GM18499 (cell line): ENCODE measurements around the gene DOK3.
A peak's percentile ranks its signal among the peaks of the same experiment; 100 is the strongest.
"Not testable (repeated sequence)": the region's sequence is repeated elsewhere in the genome, so short reads cannot be mapped to it uniquely, and the experiment has no call there.

Experiments
- ATAC-seq: cut with Tn5 transposase; IDR thresholded peaks from one replicate; pipeline ENCODE4 v1.9.1; 2021; ENCODE audit warnings: moderate number of reproducible peaks; ENCODE audit not compliant: insufficient read depth, unreplicated experiment

Gene DOK3

DNA sequence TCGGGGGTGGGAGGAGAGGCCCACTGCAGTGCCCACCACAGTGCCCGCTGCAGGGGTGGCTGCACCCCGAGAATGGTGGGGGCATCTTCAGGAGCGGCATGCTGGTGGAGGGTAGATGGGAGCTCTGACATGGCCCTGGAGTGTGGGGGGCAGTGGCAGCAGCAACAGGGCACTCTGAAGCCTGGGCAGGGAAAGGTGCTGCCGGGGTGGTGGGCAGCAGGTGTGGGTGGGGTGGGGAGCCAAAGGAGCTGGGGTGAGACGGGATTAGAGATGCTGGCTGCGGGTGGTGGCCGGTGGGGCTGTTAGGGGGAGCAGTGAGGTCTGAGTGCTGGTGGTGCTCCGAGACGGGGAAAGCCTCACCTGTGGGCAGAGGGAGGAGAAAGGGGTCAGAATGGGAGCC is 26.8 kb upstream of the DOK3 start:
- no peak for ATAC-seq

DNA sequence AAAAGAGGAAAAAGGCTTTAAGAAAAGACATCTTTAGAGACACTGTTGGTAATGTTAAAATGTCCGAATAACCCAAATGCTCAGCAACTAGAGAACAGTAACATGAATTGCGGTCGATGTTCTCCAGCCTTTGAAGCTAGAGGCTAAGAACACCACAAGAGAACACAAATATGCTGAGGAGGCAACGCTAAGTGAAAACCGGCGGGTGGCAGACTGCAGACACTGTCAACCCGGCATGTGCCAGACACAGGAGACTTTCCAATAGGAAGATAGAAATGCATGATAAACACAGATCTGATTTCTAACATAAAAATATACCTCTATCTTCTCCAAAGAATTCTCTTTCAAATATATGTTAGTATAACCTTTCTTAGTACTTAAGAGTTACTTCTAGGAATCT is 25.5 kb upstream of the DOK3 start:
- ATAC-seq, result no peak

DNA sequence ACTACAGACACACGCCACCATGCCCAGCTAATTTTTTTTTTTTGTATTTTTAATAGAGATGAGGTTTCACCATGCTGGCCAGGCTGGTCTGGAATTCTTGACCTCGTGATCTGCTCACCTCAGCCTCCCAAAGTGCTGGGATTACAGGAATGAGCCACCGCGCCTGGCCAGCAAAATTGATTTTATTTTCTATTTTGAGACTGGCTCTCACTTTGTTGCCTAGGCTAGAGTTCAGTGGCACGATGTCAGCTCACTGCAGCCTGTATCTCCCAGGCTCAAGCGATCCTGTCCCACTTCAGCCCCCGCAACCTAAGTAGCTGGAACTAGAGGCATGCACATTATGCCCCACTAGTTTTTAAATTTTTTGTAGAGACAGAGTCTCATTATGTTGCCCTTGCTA is 24.8 kb upstream of the DOK3 start:
- ATAC-seq, result not testable (repeated sequence)

DNA sequence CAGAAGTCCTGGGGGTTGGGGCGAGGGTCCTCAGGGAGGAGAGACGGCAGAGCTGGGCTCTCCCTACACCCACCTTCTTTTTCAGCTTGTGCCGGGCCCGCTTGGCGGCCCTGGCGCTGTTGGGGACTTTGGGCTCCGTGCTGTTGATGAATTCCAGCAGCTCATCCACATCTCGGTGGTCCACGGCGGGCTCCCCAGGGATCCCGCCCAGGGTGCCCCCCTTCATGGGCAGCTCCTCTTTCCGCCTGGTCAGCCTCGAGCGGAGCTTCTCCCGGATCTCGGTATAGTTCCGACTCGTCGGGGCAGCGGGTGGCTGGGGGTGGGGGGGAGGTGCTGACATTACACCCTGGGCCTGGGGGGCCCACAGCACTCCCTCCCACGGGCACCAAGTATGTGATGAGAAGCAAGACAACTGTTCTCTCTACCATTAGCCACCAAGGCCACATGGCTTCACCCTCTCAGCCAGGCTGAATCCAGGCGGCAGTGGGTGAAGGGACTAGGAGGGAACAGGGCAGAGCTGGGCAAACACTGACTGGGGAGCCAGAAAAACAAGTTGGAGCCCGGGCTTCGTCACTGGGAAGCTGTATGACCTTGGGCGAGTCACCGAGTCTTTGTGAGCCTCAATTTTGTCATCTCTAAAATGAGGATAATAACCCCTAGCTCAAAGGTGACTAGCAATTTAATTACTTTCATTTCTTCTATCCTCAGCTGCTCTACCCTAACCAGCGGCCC is 21.7 kb upstream of the DOK3 start:
- no peak for ATAC-seq

DNA sequence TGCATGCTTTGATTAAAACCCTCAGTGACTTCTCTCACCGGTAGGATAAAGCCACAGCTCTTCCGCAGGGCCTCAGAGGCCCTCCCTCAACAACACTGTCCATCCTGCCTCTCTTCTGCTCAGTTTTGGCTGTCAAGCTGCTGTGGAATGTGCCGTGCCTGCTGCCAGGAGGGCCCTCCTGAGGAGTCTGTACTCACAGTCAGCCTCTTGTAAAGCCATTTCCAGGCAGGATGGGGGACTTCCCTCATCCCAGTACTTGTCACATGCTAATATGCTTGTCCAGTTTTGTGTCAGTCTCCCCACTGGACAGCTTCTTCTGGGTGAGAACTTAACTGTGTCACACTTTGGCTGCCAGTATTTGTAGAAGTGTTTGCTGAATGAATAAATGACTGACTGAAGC is 21.0 kb upstream of the DOK3 start:
- no peak for ATAC-seq

DNA sequence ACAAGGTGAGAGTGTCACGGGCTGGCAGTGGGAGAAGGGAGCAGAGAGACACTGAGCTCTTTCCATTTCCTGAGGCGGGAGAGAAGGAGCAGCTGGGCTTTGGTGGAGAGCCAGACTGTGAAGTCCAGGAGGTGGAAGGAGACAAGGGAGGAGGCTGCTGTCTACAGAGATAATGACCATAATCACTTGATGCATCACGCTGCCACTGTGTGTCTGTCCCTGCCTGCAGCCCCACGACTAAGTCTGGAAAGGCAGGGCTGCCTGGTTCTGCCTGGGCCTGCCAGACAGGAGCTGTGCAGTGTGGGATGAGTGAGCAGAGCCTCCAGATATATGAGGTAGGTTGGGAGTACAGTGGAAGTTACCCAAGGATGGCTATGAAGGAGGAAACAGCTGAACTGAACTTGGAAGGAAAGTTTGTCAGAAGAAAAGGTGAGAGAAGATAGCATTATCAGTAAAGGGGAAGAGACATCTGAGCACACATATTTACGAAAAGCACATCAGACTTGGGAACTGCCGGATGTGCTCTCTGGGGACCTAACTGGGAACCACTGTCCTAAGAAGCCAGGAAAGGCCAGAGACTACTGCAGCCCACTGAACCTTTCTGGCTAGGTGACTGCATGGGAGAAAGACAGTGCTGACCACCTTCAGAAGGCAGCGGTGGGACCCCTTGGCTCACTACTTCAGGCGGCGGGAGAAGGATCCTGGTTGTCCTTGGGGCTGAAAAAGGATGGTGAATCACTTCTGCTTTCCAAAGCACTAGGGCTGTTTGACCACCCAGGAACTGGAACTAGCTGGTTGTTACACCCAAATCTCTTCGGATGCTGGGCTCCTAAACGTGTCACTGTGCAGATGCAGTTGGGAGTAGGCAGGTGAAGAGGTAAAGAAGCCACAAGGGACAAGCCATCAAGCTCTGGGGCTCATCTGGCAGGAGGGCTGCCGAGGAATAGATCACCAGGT is 19.9 kb upstream of the DOK3 start:
- no peak for ATAC-seq

DNA sequence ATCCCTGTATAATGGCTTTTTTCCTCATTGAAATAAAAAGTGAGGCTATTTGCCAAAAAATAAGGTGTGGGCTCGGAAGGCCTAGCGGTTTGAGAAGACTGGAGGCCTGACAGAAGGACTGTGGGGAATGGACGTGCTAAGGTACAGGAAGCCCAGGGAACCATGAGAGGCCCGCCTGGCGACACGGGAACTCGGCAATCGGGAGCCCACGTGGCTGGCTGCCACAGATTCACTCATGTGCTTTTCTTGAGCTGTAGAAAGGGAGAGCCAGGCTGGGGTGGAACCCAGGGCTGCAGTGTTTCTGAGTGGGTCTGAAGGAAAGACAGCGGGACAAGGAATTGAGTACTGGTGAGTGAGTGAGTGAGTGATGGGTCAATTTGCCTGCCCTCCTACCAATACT is 19.0 kb upstream of the DOK3 start:
- ATAC-seq, result no peak

DNA sequence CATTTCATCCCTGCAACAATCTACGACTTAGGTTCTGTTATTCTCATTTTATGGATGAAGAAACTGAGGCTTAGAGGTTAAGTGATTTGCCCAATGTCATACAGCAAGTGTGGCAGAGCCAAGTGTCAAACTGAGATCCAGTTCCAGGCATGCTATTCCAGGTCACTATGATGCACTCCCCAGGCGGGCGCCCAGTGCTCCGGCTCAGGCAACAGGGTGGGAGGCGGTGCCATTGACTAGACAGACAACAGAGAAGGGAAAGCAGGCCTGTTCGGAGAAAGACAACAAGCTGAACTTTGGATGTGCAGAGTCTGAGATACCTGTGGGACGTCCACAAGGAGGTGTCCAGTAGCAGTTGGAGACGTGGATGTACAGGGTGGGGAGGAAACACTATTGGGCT is 18.0 kb upstream of the DOK3 start:
- no peak for ATAC-seq

DNA sequence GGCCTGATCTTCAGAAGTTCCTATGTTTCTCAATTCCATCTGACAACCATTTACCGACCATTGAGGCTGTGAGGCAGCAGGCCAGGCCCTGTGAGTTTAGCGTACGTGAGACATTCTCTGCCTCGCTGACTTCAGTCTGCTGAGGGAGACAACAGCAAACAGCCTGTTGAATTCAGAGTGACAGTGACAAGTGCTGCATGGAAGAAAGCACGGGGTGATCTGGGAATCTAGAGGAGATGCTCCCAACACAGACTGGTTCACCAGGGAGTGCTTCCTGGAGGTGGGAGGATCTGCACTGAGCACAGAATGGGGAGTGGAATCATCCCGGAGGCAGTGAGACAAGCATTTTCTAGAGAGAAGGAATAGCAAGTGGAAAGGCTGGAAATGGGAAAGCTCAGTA is 17.2 kb upstream of the DOK3 start:
- ATAC-seq, result no peak

DNA sequence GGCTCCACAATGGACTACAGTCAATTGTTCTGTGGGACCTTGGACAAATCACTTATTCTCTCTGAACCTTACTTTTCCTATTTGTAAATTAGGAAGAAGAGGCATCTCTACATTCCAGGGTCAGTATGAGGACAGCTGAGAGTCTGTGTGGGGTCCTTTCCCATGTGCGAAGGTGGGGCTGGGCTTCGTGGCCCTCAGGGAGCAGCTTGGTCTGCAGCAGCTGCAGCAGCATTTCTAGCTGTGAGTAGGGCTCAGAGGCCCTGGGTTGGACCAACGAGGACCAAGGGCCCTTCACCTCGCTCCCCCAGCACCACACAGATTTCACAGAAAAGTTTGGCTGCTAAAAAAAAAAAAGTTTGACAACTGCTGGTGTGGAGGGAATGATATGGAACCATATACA is 16.6 kb upstream of the DOK3 start:
- no peak for ATAC-seq

DNA sequence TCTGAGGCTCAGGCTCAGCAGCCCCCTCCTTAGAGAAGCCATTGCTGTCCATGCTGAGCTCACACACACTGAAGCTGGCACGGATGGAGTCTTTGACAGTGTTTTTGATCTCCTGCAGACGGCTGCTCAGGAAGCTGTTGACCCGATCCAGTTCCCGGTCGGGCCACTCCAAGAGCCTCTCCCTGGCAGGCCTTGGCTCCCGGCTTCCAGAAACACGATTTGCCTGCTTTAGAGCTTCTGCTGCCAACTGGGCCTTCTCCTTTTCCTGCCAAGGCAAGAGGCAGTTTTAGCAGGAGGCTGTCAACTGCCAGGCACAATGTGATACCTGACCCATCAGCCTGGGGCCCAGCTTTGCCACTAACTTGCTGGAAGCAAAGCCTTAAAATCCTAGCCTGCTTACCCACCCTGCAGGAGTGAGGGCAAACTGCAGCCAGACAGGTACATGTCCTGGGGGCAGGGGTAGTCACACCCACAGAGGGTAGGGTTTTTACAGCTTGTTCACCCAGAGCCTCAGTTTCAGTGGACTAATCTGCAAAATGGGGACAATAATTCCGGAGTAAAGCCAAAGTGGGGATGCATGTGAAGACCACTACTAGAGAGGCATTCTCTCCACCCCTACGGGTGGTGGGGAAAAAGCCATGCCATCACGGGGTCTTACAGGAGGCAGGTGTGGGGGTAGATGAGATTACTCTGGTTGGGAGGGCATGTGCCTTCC is 15.5 kb upstream of the DOK3 start:
- no peak for ATAC-seq

DNA sequence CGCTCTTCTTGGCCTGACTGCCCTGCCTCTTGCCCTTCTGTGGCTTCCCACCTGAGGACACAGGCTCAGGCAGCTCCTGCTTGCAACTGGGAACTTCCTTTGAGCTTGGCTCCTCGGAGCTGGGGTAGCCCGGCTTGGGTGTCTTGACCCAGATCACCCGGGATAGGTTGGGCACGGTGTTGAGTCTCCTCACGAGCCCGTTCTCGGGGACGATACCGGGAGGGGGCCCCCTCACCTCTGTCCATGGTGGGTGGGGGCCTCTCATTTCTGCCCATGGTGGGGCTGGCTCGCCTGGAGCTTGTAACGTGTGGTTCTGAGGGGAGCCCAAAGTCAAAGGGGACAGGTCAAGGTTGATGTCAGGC is 14.9 kb upstream of the DOK3 start:
- no peak for ATAC-seq

DNA sequence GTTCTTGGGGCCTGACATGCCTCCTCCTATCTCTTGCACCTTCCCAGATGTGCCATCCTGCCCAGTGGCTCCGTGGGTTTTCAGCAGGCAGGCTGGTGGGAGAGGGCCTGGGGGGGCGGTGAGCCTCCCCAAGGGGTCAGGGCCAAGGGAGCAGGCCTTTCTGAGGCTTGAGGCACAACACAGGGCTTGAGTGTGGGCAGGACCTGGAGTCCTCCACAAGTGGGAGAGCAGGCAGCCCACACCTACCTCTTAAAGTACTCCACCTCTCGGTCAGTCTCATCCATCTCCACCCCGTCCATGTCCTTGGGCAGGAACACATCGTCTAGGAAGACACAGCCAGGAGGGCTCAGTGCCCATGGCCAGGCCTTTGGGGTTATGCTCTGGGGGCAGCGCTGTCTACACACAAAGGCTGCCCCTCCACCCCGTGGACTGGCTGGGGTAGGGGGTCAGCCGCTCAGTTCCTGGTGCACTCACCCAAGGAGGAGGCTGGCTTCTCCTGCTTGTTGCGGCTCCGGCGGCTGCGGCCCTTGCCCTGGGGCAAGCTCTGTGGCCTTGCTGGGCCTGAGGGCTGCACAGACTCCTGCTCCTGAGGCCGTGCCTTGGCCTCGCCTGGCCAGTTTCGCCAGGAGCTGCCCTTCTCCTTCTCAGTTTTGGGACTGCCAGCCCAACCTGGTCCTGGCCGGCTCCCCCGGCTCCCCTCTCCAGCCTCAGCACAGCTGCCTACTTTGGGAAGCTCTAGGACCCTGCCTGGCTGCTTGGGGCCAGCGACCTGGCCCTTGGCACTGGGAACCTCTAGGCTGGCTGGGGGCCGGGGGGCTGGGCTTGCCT is 14.3 kb upstream of the DOK3 start:
- ATAC-seq, result no peak

DNA sequence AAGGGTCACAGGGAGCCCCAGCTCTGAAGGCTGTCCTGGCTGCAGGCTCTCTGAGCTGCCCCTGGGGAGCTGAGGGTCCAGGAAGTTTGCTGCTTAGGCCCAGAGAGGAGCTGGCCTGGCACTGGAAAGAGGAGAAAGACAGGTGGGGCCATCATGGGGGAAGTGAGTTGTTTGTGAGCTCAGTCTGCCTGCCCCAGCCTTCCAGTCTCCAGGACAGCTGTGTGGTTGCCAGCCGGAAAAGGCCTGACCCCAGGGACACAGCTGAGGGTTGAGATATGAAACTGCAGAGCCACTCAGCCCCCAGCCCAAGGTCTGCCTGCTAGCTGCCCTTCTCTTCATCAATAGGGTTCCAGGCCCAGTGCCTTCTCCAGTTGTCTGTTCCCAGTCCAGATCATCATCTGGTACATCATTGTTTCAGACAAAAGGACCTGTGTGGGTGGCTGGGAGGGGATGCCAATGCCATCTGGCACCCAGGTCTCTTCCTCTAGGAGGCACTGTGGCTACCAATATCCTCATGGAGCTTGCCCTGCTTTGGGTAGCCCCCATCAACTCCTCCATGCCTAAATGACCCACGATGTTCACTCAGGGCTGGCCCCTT is 11.4 kb upstream of the DOK3 start:
- ATAC-seq, result no peak

DNA sequence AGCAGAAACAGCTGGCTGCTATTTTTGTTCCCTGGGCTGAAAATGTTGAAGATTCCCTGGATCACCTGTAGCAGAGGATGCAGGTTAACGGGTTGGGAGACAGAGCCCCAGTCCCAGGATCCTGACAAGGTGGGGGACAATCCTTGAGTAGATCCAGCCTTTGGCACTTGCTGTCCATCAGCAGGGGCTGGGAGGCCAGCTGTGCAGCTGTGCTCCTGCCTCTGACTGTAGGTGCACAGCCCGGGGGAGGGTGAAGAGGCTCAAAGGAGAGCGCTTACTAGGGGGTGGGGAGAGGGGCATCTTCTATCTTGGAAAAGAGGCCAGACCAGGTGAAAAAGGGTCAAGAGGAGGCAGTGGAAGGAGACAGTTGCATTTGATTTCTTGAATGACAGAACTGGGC is 10.6 kb upstream of the DOK3 start:
- ATAC-seq, result no peak

DNA sequence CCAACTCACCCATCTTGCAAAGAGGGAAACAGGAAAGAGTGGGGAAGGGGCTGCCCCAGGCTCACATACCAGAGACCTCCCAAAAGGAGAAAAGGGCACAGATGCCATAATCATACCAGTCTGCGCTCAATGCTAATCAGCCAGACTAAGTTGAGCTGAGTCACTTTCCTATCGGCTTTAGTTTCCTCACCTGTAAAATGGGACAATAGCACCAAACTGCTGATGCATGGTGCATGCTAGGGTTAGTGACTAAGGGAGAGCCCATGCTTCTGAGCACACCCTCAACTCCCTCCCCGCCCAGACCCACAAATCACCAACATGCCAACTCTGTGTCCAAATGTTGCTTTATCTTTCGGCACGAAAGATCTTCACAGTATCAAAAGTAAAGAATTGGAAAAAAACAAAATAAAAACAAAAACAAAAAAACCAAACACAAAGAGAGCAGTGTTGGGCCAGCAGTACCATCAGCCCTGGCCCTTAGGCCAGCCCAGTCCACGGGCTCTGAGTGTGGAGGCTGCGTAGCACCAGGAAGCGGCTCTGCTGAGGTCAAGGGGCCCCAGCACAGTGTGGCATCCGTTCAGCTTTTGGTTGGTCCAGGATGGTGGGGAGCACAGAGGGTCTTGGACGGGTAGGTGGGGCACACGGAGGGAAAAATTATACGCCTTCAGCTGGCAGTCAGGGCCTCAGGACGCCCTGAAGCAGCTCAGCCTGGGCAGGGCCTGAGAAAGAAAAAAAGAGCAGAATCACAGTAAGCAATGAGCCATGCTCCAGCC is 10.0 kb upstream of the DOK3 start:
- ATAC-seq, result no peak

DNA sequence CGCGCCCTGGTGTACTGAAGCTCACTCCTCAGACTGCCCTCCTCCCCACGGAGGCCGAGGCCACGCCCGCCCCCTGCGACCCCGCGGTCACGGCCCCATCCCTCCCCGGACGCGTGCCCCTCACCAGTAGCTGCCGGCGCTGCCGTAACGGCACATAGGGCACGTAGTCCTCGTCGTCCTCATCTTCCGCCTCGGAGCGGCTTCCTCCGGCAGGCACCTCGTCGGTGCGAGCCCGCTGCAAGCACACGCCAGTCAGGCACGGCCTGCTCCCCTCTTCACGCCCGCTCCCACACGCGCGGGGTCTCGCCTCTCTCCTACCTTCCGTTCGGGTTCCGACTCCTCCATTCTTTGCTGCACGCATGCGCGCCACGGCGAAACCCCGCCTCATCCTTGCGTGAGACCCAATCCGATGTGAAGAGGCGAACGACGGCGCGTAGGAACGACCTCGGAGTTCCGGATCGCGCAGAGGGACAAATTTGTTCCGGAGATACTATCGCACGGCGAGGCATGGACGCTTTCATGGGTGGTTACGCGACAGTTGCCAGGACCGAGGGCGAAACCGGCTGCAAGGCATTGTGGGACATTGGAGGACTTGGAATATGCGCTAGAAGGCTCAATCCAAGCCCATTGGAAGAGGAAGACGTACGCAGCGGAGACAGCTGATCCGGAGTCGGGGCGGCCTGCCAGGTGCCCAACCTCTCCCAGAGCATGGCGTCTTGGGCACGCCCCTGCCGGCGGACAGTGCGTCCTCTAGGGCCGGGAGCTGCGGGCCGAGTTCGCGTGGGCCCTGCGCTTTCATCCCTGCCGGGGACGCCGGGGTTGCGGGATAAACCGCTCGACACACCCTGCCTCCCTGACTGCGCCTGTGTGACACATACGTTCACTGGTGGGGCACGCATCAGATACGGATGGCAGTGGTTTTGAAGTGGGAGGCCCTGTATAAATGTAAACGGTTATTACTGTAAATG is 7.3 kb upstream of the DOK3 start, which contains the start of gene DDX41:
TSS of gene DDX41 (minus strand) at position 361 of the 968 bp plus-strand sequence. CDS start at position 345, 16 bp downstream.
- peak; percentile 64 for ATAC-seq

DNA sequence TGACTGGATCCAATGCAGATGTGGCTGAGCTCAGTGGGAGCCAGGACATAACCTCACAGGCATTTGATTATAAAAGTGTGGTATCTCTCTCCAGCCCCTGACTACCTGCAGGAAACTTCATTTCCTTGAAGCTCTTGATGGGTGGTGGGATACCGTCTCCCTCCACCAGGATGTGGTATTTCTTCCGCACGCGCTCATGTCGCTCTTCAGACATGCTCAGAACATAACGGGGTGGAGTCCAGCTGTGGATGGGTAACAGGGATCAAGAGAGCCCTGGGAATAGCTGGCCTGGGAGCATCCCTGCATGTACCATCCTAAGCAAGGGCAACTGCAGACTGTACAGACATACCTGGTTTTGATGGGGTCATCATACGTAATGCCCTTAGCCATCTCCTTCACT is 6.0 kb upstream of the DOK3 start:
- no peak for ATAC-seq
